DMS153 treated with DMSO at 0.1 percent for 48 hours (cell line): ENCODE data around the gene KIT.

Experiments used
- DNase-seq: peaks from one replicate; lab custom pipeline; 2025; ENCODE audit not compliant: unreplicated experiment; lab: John Stamatoyannopoulos, UW

The KIT gene

GRCh38 chr4:54660591-54660990 lies 2.8 kb downstream of the KIT start:
- no peak for DNase-seq

DNA sequence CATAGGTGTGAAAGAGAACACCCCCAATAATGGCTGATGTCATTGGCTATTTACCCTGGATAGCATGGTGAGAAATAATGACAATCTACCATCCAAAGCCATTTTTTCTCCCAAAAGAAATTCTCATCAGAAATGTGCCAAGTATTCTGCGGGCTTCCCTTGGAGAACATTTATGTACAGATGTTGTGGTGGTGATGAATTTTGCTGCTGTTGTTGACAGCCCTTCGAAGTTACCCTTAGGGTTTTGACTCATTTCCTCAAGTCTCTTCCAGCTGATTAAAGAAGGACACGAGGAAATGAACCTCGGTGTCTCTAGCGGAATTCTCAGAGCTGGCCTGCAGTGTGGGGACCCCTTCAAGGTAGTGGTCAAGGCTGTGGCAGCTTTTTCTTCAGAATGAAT lies 3.4 kb downstream of the KIT start:
- no peak for DNase-seq

GRCh38 chr4:54661686-54662085 lies 3.9 kb downstream of the KIT start:
- no peak for DNase-seq

DNA sequence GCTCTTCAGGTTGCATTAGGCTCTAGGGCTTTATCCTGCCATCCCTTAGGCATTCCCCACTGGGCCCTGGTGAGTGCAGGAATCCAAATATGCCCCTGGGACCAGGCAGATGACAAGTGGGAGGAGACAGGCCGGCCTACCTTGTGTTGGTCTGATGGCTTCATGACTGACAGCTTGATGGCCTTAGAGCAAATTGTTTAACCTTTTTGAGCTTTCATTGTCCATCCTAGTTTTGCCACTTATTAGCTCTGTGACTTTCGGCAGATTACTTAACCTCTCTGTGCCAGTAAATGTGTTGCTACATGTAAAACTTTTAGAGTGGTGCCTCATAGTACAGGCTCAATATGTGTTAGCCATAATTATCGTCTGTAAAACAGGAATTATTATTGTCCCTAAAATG lies 4.4 kb downstream of the KIT start:
- no peak for DNase-seq

GRCh38 chr4:54662901-54663585 lies 5.3 kb downstream of the KIT start:
- no peak for DNase-seq

GRCh38 chr4:54664400-54664799 lies 6.6 kb downstream of the KIT start:
- DNase-seq = no peak

DNA sequence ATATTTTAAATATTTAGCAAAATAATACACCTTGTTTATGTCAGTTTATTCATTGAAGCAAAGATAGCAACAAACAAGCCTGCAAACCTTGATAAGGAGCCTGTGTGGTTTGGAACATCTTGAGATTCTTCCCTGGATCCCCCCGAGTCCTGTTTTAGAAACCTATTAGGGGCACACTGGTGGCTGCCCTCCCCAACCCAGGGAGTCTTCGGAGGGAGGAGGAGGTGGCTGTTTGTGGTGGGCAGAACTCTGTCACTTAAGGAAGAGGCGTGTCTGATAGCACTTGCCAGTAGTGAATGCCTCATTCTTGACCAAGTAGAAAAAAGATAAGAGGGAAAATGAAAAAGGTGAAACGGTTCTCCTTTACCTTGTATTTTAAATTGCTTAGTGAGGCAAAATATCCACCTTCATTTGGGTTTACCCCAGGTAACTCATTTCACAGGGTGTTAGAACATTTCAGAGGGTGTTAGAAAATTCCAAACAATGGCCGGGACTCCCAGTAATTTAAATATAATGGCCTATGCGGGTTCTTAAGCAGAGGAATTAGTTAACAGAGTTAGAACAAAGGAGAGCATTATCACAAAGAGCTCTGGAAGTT lies 10.4 kb downstream of the KIT start:
- DNase-seq = no peak

GRCh38 chr4:54669831-54670230 lies 12.1 kb downstream of the KIT start:
- DNase-seq = no peak

DNA sequence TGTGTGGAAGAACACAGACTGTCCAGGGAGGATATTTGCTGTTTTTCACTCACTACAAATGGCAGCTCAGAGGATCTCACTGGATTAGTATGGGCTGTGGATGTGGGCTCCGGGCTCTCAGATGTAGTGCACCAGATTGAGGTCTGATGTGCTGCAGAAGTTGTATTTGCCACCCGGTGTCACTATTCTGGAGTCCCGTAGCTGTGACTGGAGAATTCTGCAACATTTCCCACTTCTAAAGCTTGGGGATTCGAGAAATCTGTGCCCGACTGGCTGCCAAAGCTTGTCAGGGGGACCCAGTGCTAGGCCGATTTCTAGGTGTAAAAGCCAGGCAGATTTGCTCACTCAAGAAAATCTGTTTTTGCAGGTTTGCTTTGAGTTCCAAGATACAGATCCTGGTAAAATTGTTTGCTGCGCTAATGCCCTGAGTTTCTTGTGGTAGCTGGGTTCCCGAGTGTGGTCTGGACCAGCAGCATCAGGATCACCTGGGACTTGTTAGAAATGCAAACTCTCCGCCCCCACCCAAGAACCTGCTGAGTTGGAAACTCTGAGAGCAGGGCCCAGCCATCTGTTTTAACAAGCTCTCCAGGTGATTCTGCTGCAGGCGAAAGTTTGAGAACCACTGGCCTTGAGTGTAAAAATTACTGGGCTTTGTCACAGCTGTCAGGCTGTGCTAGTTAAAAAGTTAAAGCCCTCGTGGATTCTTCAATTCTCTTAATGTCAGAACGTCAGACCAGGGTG lies 18.1 kb downstream of the KIT start:
- DNase-seq = no peak

DNA sequence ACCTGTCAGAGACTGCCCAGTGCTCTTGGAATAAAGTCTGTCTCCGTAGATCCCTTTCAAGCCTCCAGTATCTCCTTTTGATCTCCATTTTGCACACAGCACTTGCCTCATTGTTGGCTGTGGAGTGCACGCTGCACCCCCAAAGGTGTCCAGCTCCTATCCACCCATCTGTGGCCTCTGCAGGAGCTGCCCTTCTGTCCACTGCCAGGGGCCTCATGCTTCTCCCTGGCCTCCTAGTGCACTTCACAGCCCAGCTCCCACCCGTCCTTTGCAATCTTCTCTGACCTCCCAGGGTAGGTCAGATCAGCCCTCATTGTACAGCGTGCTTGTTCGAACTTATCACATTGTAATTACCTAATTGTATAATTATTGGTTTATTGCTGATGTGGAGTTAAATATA lies 18.9 kb downstream of the KIT start:
- DNase-seq = no peak

DNA sequence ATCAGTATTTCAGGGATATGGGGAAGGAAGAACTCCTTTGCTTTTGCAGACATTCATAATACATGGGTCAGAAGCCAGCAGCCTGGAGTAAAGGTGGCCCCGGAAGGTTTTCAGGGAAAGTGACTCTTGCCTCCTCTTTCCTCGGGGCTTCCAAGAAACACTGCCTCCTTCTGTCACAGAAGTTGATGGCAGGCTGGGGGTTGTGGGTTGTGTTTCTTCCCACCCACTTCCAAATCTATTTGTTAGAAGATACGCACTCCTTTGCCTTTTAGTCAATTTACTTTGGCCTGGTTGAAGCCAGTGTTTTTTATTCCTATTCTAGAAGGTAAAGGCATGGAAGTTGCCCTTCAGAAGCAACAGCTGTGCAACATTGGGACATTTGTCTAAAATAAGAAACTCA lies 19.7 kb downstream of the KIT start:
- no peak for DNase-seq

DNA sequence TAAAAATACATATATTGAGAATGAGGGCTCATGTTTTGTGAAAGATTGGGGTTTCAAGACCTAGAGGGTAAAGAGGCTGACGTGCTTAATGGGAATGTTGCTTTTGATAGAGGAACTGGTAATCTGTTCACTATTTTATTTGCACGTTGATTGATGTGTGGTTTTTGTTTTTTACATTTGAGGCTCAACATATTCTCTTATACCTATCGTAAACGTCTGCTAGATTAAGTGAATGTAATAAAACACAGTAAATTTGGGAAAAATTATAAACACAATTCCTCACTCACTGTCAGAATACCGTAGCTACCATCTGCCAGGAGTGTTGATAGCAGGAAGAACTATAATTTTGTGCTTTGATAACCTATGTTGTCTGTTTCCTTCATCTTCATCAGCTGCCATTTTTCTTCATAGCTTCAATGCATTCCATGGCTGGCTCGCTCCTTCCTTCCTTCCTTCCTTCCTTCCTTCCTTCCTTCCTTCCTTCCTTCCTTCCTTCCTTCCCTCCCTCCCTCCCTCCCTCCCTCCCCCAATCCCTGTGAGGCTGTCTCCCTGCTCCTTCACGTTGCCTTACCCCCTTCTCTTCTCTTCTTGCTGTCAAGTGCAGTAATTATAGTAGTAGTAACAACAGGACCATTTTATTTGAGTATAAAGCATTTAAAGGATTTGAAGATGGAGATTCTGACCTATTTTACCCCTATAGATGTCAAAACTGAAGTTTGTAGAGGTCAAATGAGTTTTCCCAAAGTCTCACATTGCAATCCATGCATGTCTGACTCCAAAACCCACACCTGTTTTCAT lies 20.3 kb downstream of the KIT start:
- no peak for DNase-seq

DNA sequence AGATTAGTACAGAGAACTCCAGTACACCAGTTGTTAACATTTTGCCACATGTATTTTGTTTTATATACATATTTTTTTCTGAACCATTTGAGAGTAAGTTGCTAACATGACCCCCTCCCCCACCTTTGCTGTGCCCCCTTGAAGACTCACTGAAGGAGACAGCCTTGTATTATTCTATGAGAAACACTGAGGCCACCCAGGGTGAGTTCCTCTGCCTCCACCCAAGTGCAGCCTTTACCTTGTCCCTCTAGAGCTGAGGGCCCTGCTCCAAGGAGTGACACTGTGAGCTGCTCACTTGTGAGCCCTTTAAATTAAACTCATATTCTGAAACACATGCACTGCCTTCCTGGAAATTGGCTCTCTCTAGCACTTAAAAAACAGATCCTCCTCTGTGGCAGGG lies 21.1 kb downstream of the KIT start:
- no peak for DNase-seq

GRCh38 chr4:54679813-54680212 lies 22.1 kb downstream of the KIT start:
- DNase-seq = no peak

GRCh38 chr4:54683616-54684346 lies 26.0 kb downstream of the KIT start:
- DNase-seq = no peak

DNA sequence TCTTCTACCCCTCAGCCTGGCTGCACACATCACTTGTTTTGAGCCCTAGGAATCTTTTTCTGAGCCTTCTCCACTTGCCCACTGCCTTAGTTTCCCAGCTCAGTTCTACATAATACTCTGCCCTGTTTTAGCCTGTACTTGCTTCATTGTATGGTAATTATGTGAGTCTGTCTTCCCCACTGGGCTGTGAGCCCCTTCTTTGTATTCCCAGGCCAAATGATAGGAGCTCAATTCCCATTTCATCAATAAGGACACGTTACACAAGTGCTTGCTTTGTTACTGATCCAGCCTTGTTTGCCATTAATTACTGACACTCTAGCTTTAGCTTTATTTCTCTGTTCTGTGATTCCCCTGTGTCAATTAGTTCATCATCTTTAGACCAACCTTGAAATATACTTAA lies 28.1 kb downstream of the KIT start:
- DNase-seq = no peak

- DNase-seq = no peak
These were observed 30.4 kb downstream of the KIT start for GRCh38 chr4:54687887-54688841.

DNA sequence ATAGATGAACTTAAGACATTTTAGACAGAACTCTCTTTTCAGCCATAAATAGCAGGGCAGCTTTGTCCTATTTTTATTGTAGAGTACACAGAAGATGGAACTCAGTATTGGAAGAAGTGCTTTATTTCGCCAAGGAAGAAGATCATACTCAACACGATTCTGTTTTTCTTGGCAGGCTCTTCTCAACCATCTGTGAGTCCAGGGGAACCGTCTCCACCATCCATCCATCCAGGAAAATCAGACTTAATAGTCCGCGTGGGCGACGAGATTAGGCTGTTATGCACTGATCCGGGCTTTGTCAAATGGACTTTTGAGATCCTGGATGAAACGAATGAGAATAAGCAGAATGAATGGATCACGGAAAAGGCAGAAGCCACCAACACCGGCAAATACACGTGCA lies 37.6 kb downstream of the KIT start:
- DNase-seq = no peak

DNA sequence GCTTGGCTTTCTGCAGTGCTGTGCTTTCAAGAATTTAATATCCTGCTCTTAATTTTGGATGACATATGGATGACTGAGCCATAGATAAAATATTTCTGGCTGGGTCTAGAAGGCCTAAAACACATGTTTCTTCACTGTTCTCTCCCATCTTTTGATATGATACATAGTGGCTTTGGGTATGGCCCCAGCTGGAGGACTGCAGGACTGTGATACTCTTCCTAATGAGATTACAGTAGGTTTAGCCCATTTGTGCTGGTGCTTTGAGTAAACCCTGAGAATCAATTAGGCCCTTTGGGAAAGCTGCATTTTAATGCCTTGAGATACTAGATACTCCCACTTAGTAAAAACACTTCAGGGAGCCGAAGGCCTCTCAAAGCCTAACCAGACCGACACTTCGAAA lies 38.0 kb downstream of the KIT start:
- no peak for DNase-seq

- no peak for DNase-seq
These were observed 38.9 kb downstream of the KIT start for GRCh38 chr4:54696649-54697048.
